AG04449 (cell line): ENCODE data around the gene VPS13C.
A peak's percentile ranks its signal among the peaks of the same experiment; 100 is the strongest.

ENCODE experiments used
- CTCF ChIA-PET: fragments of 350-600 bp; formaldehyde crosslinking; extraction: SDS; loops from one replicate; lab custom pipeline; 2021; ENCODE audit warnings: antibody characterized with exemption; lab: Yijun Ruan, JAX
- POLR2A ChIA-PET: fragments of 400-600, 350-600 bp; formaldehyde crosslinking; extraction: SDS; loops from one replicate; lab custom pipeline; 2020; ENCODE audit warnings: antibody characterized with exemption, inconsistent platforms; lab: Yijun Ruan, JAX
- DNase-seq: peaks from one replicate; pipeline ENCODE4 v3.0.0-alpha.2; 2010; ENCODE audit warnings: low read depth, low spot score
- H3K4me3 ChIP-seq: 2 replicates; pipeline ENCODE4 v1.5.1; 2011; ENCODE audit warnings: low read depth, mild to moderate bottlenecking, control low read depth, low read length
- CTCF ChIP-seq: IDR thresholded peaks from one replicate; pipeline ENCODE4 v1.5.1; 2011; ENCODE audit warnings: mild to moderate bottlenecking, moderate library complexity, low read length, control low read depth, inconsistent platforms; ENCODE audit not compliant: insufficient read depth; ENCODE audit errors: missing control alignments

VPS13C gene

GRCh38 chr15:62068810-62069167 lies 8.5 kb upstream of the VPS13C start:
- CTCF ChIA-PET = interaction anchor here (0.6 to 12.6 kb wide), 6 partner anchors 7 to 200 kb away, joined by 3 to 100 read pairs (median 4); partner anchors contain the start of gene VPS13C
- no peak for TF ChIP-seq CTCF

GRCh38 chr15:62068071-62068809 lies 8.0 kb upstream of the VPS13C start:
- H3K4me3 ChIP-seq = peak overlapping the region; percentile 53
- DNase-seq = no peak
- POLR2A ChIA-PET = no interaction called here
- peak; percentile 20 for TF ChIP-seq CTCF
- CTCF ChIA-PET = interaction anchor here (1.5 to 12.6 kb wide), 5 partner anchors 7 to 199 kb away, joined by 3 to 100 read pairs (median 4); partner anchors contain the start of gene VPS13C

More at GRCh38 chr15:62068810-62069167, 8.5 kb upstream of the VPS13C start:
- POLR2A ChIA-PET = no interaction called here
- H3K4me3 ChIP-seq = peak overlapping the region; percentile 53
- DNase-seq = no peak

GRCh38 chr15:62067448-62068044 lies 7.3 kb upstream of the VPS13C start:
- ChIA-PET POLR2A (no interaction called here), CTCF (interaction anchor here (0.8 to 12.6 kb wide), 4 partner anchors 6 to 239 kb away, joined by 3 to 100 read pairs (median 3); partner anchors contain the start of gene VPS13C)
- peak overlapping the region; percentile 26; the same call in 1 of the 2 replicates for H3K4me3 ChIP-seq
- TF ChIP-seq CTCF = no peak
- no peak for DNase-seq

GRCh38 chr15:62066663-62067447 lies 6.6 kb upstream of the VPS13C start, which contains the start of gene C2CD4A:
TSS of gene C2CD4A (plus strand) at chr15:62066977. CDS start at chr15:62067614, 637 bp downstream.
- DNase-seq = no peak
- peak; percentile 12 for TF ChIP-seq CTCF
- ChIA-PET CTCF (interaction anchor here (0.8 to 2.0 kb wide), 3 partner anchors 8 to 240 kb away, joined by 3 to 6 read pairs (median 3); no protein-coding TSS in a partner anchor), POLR2A (no interaction called here)
- peak within 1 kb of the TSS; percentile 26; the same call in 1 of the 2 replicates for H3K4me3 ChIP-seq

GRCh38 chr15:62063825-62064635 lies 3.8 kb upstream of the VPS13C start:
- no peak overlapping the region for H3K4me3 ChIP-seq
- no peak for DNase-seq
- no peak for TF ChIP-seq CTCF
- ChIA-PET POLR2A (no interaction called here), CTCF (interaction anchor here (0.8 to 6.9 kb wide), 2 partner anchors 10 to 192 kb away, joined by 3 to 100 read pairs; no protein-coding TSS in a partner anchor)
